SK-N-SH treated with all-trans-retinoic acid at 6 μM for 48 hours (cell line): ENCODE results near the gene SPDYE17.
"Not testable (repeated sequence)": the region's sequence is repeated elsewhere in the genome, so short reads cannot be mapped to it uniquely, and the experiment has no call there.

Experiments
- ATAC-seq: fragments of 200-7000 bp; cut with Tn5 transposase; 3 replicates; pipeline ENCODE4 v1.9.1; 2020; ENCODE audit warnings: mild to moderate bottlenecking, moderate library complexity
- TF ChIP-seq, protein P1 (sequence below): fragments of 250-450 bp; sonication (Bioruptor Pico); IDR thresholded peaks from 2 replicates; pipeline ENCODE4 v1.8.0; 2020; ENCODE audit warnings: mild to moderate bottlenecking, moderate library complexity, borderline replicate concordance

Gene SPDYE17

DNA sequence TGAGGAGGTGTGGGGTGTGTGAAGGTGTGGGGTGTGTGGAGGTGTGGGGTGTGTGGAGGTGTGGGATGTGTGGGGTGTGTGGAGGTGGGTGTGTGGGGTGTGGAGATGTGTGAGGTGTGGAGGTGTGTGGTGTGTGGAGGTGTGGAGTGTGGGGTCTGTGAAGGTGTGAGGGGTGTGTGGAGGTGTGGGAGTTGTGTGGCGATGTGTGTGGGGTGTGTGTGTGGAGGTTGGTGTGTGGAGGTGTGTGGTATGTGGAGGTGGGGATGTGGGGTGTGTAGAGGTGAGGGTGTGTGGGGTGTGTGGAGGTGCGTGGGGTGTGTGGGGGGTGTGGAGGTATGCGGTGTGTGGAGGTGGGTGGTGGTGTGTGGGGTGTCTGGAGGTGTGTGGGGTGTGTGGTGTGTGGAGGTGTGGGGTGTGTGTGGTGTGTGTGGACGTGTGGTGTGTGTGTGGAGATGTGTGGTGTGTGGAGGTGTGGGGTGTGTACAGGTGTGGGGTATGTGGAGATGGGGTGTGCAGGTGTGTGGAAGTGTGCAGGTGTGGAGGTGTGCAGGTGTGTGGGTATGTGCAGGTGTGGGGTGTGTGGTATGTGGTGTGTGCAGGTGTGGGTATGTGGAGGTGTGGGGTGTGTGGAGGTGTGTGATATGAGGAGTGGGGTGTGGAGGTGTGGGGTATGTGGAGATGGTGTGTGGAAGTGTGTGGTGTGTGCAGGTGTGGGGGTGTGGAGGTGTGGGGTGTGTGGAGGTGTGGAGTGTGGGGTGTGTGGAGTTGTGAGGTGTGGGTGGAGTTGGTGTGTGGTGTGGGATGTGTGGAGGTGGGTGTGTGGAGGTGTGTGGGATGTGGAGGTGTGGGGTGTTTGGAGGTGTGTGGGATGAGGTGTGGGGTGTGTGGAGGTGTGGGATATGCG lies 34.5 kb downstream of the SPDYE17 start (continued):
- TF ChIP-seq, protein P1, sequence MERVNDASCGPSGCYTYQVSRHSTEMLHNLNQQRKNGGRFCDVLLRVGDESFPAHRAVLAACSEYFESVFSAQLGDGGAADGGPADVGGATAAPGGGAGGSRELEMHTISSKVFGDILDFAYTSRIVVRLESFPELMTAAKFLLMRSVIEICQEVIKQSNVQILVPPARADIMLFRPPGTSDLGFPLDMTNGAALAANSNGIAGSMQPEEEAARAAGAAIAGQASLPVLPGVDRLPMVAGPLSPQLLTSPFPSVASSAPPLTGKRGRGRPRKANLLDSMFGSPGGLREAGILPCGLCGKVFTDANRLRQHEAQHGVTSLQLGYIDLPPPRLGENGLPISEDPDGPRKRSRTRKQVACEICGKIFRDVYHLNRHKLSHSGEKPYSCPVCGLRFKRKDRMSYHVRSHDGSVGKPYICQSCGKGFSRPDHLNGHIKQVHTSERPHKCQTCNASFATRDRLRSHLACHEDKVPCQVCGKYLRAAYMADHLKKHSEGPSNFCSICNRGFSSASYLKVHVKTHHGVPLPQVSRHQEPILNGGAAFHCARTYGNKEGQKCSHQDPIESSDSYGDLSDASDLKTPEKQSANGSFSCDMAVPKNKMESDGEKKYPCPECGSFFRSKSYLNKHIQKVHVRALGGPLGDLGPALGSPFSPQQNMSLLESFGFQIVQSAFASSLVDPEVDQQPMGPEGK (CRISPR knock-in tag), result no peak

- not testable (repeated sequence) for ATAC-seq
Measured at GRCh38 chr7:76996932-76997331, 35.2 kb downstream of the SPDYE17 start.

DNA sequence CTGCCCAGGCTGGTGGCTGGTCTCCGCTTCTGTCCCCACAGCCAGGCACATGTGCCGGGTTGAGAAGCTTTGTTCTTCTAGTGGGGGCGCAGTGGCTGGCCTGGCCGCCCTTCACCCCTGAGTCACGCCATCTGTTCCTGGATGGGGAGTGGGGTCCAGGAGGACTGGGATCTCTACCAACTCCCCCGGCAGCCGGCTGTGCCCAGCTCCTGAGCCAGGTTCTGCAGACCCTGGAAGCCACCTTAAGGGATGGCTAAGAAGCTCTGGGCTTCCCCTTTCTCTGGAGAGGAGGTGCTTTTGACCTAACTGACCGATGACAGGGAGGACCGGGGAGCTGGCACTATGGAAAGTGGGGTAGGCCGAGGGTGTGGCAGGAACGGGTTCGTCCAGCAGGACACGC lies 37.9 kb downstream of the SPDYE17 start:
- not testable (repeated sequence) for ATAC-seq

DNA sequence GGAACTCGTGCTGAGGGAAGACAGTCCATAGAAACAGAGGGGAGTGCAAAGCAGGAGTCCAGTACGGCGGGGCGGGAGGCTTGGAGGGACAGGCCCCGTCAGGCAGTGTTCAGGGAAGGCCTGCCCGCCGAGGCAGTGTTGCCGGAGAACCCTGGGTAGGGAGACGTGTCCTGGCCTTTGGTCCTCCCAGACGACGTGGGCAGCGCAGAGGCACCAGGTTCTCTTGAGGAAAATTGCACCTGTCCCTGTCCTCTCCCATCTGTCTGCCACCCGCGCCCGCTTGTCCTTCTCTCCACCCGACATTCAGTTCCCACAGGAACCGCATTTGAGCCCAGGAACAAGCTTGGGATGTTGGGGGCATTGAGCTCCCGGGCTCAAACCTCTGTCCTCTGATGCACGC lies 38.3 kb downstream of the SPDYE17 start:
- ATAC-seq, result peak; percentile 3; the same call in 1 of the 3 replicates

DNA sequence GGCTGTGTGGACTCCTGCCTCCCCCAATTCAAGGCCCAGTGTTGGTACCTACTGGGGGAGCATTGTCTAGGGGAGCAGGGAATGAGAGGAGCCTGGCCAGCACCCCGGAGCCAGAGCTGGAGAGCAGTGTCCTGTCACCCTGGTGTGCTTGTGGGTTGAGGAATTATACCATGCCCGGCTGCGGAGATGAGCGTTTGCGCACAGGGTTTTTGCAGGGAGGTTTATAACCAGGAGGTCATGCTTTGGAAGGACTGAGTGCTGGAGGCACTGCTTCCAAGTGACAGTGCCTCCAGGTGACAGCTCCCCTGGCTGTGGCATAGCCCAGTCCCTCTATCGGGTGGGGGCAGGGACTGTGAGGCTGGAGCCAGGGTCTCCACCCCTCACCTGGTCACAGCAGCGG lies 39.3 kb downstream of the SPDYE17 start:
- not testable (repeated sequence) for ATAC-seq

DNA sequence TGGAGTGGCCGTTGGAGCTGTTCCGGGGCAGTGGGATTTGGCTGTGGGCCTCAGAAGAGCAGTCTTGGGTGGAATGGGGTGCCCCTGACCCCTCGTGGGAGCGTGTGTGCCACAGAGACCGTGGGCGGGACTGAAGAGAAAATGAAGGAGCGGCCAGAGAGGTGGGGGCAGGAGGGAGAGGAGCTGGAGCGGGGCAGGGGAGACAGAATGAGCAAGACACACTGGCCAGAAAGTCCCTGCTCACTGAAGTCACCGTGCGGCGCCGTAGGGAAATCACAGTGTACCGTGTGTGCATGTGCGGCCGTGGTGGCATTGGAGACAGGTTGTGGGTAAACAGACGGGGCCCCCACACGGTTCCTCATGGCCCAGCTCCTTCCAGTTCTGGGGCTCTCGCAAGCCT lies 40.0 kb downstream of the SPDYE17 start:
- not testable (repeated sequence) for ATAC-seq

- ATAC-seq, result not testable (repeated sequence)
Measured at GRCh38 chr7:76990202-76990601, 42.0 kb downstream of the SPDYE17 start.

DNA sequence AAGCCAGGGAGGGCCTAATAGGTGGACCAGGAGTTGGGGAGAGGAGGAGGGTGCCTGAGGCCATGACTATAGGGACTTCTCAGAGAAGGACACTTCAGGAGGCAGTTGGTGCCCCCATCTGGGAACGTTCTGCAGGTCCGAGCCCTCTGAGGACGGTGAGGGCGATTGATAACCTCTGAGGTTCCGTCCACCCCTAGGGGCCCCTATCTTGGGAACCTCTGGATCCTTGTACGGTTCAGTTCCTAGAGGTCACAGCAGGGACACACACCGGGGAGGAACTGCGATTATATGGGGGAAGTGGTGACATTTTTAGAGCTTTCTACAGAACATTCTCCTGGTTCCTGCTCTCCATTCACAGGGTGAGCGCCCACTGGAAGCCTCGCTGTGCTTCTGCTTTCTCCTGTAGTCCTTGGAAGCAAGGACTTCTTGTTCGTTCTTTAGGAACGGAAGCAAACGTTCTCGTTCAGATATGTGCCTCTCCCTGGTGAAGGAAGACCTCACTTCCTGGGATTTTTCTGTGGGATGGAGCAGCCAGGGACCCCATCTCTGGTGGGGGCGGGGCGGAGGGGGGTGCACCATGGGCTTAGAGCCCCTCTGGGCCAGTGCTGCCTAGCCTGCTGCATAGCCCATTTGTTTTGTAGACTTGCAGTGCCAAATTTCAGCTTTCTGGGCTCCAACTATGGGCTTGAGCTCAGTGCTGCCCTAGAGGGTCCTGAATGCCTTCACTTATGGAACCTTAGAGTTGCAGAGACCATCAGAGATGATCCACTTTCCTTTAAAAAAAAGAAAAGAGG lies 46.0 kb downstream of the SPDYE17 start:
- not testable (repeated sequence) for ATAC-seq

- not testable (repeated sequence) for ATAC-seq
Measured at GRCh38 chr7:76984784-76985136, 47.4 kb downstream of the SPDYE17 start.

- ATAC-seq, result not testable (repeated sequence)
Measured at GRCh38 chr7:76983937-76984783, 48.0 kb downstream of the SPDYE17 start.

GRCh38 chr7:76983333-76983732 lies 48.8 kb downstream of the SPDYE17 start:
- ATAC-seq, result not testable (repeated sequence)

DNA sequence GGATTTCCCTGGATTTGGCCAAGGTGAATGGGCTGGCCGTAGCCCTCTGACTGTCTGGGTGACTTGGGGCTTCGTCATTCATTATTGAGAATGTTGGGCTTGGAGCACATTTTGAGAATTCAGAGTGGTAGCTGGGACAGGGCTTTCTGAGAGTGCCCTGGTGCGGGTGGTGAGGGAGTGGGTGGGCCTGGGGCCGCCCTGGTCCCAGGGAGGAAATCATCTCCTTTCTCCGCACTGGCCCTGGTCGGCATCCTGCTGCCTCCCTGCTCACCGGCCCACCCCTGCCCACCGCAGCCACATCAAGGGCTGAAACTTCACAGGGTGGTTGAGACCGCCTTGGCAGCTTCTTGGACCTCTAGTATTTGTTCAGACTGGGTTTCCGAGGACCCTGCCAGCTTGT lies 49.7 kb downstream of the SPDYE17 start:
- ATAC-seq, result not testable (repeated sequence)

GRCh38 chr7:76981187-76981970 lies 50.8 kb downstream of the SPDYE17 start:
- not testable (repeated sequence) for ATAC-seq

DNA sequence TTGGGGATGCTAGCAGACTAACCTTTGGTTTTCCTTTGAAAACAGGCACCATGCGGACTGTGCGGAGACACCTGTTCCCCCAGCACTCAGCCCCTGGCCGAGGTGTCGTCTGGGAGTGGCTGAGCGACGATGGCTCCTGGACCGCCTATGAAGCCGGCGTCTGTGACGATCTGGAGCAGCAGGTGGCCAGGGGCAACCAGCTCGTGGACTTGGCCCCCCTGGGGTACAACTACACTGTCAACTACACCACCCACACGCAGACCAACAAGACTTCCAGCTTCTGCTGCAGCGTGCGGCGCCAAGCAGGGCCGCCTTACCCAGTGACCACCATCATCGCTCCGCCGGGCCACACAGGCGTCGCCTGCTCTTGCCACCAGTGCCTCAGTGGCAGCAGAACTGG lies 51.6 kb downstream of the SPDYE17 start:
- not testable (repeated sequence) for ATAC-seq

- not testable (repeated sequence) for ATAC-seq
Measured at GRCh38 chr7:76977761-76978367, 54.3 kb downstream of the SPDYE17 start.

DNA sequence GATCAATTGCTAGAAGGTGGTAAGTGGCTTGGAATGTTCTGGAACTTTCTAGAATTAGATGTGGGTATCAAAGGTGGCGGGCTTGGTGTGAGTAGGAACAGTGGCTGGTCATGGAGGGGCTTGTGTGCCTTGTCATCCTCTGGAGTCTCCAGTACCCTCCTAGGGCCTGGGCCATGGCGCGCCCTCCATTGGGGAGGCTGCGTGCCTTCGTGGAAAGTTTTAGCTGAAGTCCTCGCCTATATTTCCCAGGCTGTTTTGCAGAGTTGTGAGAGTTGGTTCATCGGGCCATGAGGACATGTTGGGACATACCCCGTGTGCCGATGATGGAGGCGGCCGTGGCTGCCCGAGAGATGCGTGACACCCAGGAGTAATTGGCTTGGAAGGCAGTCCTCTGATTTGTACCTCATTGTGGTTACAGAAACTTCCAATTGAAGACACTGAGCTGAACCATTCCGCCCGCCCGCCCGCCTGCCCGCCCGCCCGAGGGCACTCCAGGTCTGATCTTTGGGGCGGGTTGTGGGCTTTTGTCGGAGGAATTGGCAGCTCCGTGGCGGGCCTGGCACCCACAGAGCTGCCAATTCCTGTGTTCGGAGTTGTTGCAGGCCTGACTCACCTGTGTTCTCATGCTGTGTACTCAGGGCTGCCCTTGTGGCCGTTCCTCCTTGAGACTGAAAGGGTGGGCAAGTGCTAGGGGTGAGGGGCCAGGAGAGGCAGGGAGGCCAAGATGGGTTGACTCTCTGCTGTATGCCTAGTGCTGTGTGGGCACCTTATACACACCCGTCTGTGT lies 57.2 kb downstream of the SPDYE17 start:
- ATAC-seq, result not testable (repeated sequence)

- not testable (repeated sequence) for ATAC-seq
Measured at GRCh38 chr7:76974336-76974735, 57.8 kb downstream of the SPDYE17 start.

DNA sequence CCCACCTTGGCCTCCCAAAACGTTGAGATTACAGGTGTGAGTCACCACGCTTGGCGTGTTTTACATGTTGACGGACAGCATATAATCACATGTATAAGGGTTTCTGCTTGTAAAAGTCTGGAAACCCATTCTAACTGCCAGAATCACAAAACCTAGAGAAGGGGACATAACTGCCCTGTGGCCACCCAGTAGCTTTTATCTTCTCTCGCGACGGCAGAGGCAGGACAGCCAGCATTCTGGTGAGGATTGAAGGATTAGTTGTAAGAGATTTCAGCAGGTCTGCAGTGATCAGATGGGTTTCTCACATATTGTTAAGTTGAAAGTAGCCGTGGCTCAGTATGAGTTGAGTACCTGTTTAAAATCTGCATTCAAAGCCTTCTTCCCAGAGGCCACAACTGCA lies 59.8 kb downstream of the SPDYE17 start:
- ATAC-seq, result not testable (repeated sequence)
